C4-2B (cell line): ENCODE results near the gene RALA.

Experiments used
- H3K27ac ChIP-seq: fragments of 450-650 bp; 2 replicates; pipeline ENCODE4 v1.5.1; 2017
- ZFX ChIP-seq: fragments of 450-650 bp; IDR thresholded peaks from 2 replicates; pipeline ENCODE4 v1.6.1; 2017
- TF ChIP-seq, protein P1 (sequence below): fragments of 450-650 bp; conservative IDR thresholded peaks from 2 replicates; pipeline ENCODE4 v1.5.1; 2017; ENCODE audit warnings: mild to moderate bottlenecking

RALA gene

GRCh38 chr7:39647816-39648215 lies 24.4 kb downstream of the RALA start:
- no peak for TF ChIP-seq ZFX
- TF ChIP-seq, protein P1, sequence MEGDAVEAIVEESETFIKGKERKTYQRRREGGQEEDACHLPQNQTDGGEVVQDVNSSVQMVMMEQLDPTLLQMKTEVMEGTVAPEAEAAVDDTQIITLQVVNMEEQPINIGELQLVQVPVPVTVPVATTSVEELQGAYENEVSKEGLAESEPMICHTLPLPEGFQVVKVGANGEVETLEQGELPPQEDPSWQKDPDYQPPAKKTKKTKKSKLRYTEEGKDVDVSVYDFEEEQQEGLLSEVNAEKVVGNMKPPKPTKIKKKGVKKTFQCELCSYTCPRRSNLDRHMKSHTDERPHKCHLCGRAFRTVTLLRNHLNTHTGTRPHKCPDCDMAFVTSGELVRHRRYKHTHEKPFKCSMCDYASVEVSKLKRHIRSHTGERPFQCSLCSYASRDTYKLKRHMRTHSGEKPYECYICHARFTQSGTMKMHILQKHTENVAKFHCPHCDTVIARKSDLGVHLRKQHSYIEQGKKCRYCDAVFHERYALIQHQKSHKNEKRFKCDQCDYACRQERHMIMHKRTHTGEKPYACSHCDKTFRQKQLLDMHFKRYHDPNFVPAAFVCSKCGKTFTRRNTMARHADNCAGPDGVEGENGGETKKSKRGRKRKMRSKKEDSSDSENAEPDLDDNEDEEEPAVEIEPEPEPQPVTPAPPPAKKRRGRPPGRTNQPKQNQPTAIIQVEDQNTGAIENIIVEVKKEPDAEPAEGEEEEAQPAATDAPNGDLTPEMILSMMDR: no peak
- no peak overlapping the region for H3K27ac ChIP-seq

- TF ChIP-seq, protein P1: no peak
- no peak for TF ChIP-seq ZFX
Observed at GRCh38 chr7:39650676-39651075, 27.3 kb downstream of the RALA start.

GRCh38 chr7:39651265-39651664 lies 27.9 kb downstream of the RALA start:
- no peak overlapping the region for H3K27ac ChIP-seq
- TF ChIP-seq, protein P1: no peak
- TF ChIP-seq ZFX: no peak

More at GRCh38 chr7:39650676-39651075, 27.3 kb downstream of the RALA start:
- no peak overlapping the region for H3K27ac ChIP-seq

GRCh38 chr7:39656415-39656814 lies 33.0 kb downstream of the RALA start:
- H3K27ac ChIP-seq: no peak overlapping the region
- TF ChIP-seq, protein P1: no peak
- no peak for TF ChIP-seq ZFX

GRCh38 chr7:39659356-39660013 lies 36.1 kb downstream of the RALA start:
- TF ChIP-seq, protein P1: no peak
- TF ChIP-seq ZFX: no peak
- no peak overlapping the region for H3K27ac ChIP-seq

DNA sequence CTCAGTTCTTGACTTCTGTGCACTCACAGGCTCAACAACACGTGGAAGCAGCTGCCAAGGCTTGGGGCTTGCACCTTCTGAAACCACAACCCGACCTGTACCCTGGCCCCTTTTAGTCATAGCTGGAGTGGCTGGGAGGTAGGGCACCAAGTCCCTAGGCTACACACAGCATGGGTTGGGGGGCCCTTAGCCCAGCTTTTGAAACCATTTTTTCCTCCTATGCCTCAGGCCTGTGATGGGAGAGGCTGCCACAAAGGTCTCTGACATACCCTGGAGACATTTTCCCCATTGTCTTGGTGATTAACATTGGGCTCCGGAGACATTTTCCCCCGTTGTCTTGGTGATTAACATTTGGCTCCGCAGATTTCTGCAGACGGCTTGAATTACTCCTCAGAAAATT lies 38.6 kb downstream of the RALA start:
- TF ChIP-seq, protein P1: no peak
- TF ChIP-seq ZFX: no peak
- peak overlapping the region; percentile 66; the same call in 1 of the 2 replicates for H3K27ac ChIP-seq

GRCh38 chr7:39663263-39663662 lies 39.9 kb downstream of the RALA start:
- TF ChIP-seq, protein P1: no peak
- TF ChIP-seq ZFX: no peak
- peak overlapping the region; percentile 66; the same call in 1 of the 2 replicates for H3K27ac ChIP-seq
